SK-N-SH treated with all-trans-retinoic acid at 6 μM for 48 hours (cell line): ENCODE results near the gene CXCL1.

Source experiments
- ATAC-seq: fragments of 200-7000 bp; cut with Tn5 transposase; 3 replicates; pipeline ENCODE4 v1.9.1; 2020; ENCODE audit warnings: mild to moderate bottlenecking, moderate library complexity
- CSDC2 ChIP-seq: fragments of 250-450 bp; sonication (Bioruptor Pico); IDR thresholded peaks from 2 replicates; pipeline ENCODE4 v1.5.0; 2020; ENCODE audit warnings: mild to moderate bottlenecking, moderate library complexity
- POU6F1 ChIP-seq: fragments of 250-450 bp; sonication (Bioruptor Pico); IDR thresholded peaks from 2 replicates; pipeline ENCODE4 v1.8.0; 2021; ENCODE audit warnings: low read depth, mild to moderate bottlenecking, moderate library complexity, borderline replicate concordance
- PPARA ChIP-seq: fragments of 250-450 bp; sonication (Bioruptor Pico); IDR thresholded peaks from 2 replicates; pipeline ENCODE4 v1.5.0; 2020; ENCODE audit warnings: mild to moderate bottlenecking, borderline replicate concordance
- RARB ChIP-seq: fragments of 250-450 bp; sonication (Bioruptor Pico); IDR thresholded peaks from 2 replicates; pipeline ENCODE4 v1.8.0; 2021; ENCODE audit warnings: mild to moderate bottlenecking, moderate library complexity
- TCF4 ChIP-seq: fragments of 250-450 bp; sonication (Bioruptor Pico); IDR thresholded peaks from 2 replicates; pipeline ENCODE4 v1.8.0; 2021; ENCODE audit warnings: mild to moderate bottlenecking, moderate library complexity, borderline replicate concordance
- TSHZ2 ChIP-seq: fragments of 250-450 bp; sonication (Bioruptor Pico); IDR thresholded peaks from 2 replicates; pipeline ENCODE4 v1.5.0; 2020; ENCODE audit warnings: mild to moderate bottlenecking, moderate library complexity
- ZC3H10 ChIP-seq: fragments of 250-450 bp; sonication (Bioruptor Pico); IDR thresholded peaks from 2 replicates; pipeline ENCODE4 v1.5.1; 2021; ENCODE audit warnings: mild to moderate bottlenecking, moderate library complexity

CXCL1 gene

GRCh38 chr4:73919691-73920090 is 50.5 kb downstream of the CXCL1 start:
- TF ChIP-seq RARB (CRISPR knock-in tag), result no peak
- no peak for TF ChIP-seq TCF4
- TF ChIP-seq CSDC2 (CRISPR knock-in tag), result no peak
- no peak for TF ChIP-seq POU6F1 (CRISPR knock-in tag)
- no peak for TF ChIP-seq ZC3H10 (CRISPR knock-in tag)
- no peak for TF ChIP-seq TSHZ2 (CRISPR knock-in tag)
- TF ChIP-seq PPARA (CRISPR knock-in tag), result no peak
- no peak for ATAC-seq
